HEK293 (cell line): ENCODE results near the gene CSF2RB.

Experiments
- CTCF ChIA-PET: fragments of 350-600 bp; formaldehyde crosslinking; extraction: SDS; loops from one replicate; lab custom pipeline; 2021; ENCODE audit warnings: antibody characterized with exemption; lab: Yijun Ruan, JAX
- POLR2A ChIA-PET: fragments of 300-600 bp; formaldehyde crosslinking; extraction: SDS; loops from one replicate; lab custom pipeline; 2020; ENCODE audit warnings: antibody characterized with exemption, inconsistent platforms; lab: Yijun Ruan, JAX
- H3K27ac ChIP-seq: fragments of 200-500 bp; sonication (Bioruptor generic); 2 replicates; pipeline ENCODE4 v1.5.1; 2014; ENCODE audit warnings: low read depth, low read length, control low read depth, inconsistent platforms; ENCODE audit errors: extremely low read depth
- H3K36me3 ChIP-seq, 2 experiments: fragments of 200-500 bp in 1 of 2; sonication (Bioruptor generic) in 1 of 2; 1 replicate in 1 of 2; 2 replicates in 1 of 2; pipeline ENCODE4 v1.5.1; 2014 to 2017; ENCODE audit warnings: inconsistent platforms in 2 of 2, low read length in 2 of 2; ENCODE audit not compliant: control insufficient read depth in 2 of 2, insufficient read depth in 1 of 2
- H3K4me1 ChIP-seq: fragments of 200-500 bp; sonication (Bioruptor generic); 2 replicates; pipeline ENCODE4 v1.5.1; 2014; ENCODE audit warnings: mild to moderate bottlenecking, low read length, inconsistent platforms; ENCODE audit not compliant: control insufficient read depth, insufficient read depth
- H3K4me3 ChIP-seq: 2 replicates; pipeline ENCODE4 v1.5.1; 2011; ENCODE audit warnings: low read depth, mild to moderate bottlenecking, control low read depth, low read length, moderate library complexity
- H3K9me3 ChIP-seq: fragments of 200-500 bp; sonication (Bioruptor generic); 2 replicates; pipeline ENCODE4 v1.5.1; 2014; ENCODE audit warnings: low read depth, low read length, inconsistent platforms; ENCODE audit not compliant: control insufficient read depth, insufficient read depth
- GFI1B ChIP-seq: fragments of 450-650 bp; formaldehyde crosslinking; IDR thresholded peaks from 2 replicates; pipeline ENCODE4 v1.5.1; 2016; ENCODE audit warnings: missing biosample characterization, missing genetic modification characterization
- IKZF3 ChIP-seq: fragments of 450-650 bp; IDR thresholded peaks from 2 replicates; pipeline ENCODE4 v1.5.0; 2018; ENCODE audit warnings: missing biosample characterization, mild to moderate bottlenecking, missing genetic modification characterization, moderate library complexity
- SALL2 ChIP-seq: fragments of 450-650 bp; formaldehyde crosslinking; IDR thresholded peaks from 2 replicates; pipeline ENCODE4 v1.5.0; 2017; ENCODE audit warnings: missing biosample characterization, mild to moderate bottlenecking, missing genetic modification characterization, borderline replicate concordance
- ZBTB20 ChIP-seq: fragments of 450-650 bp; formaldehyde crosslinking; IDR thresholded peaks from 2 replicates; pipeline ENCODE4 v1.5.1; 2016; ENCODE audit warnings: missing biosample characterization, missing genetic modification characterization
- ZBTB8A ChIP-seq: fragments of 450-650 bp; formaldehyde crosslinking; IDR thresholded peaks from 2 replicates; pipeline ENCODE4 v1.5.1; 2016; ENCODE audit warnings: missing biosample characterization, missing genetic modification characterization
- ZFP41 ChIP-seq: fragments of 450-650 bp; formaldehyde crosslinking; IDR thresholded peaks from 2 replicates; pipeline ENCODE4 v1.5.1; 2016; ENCODE audit warnings: missing biosample characterization, missing genetic modification characterization, borderline replicate concordance
- ZNF10 ChIP-seq: fragments of 450-650 bp; formaldehyde crosslinking; IDR thresholded peaks from 2 replicates; pipeline ENCODE4 v1.5.1; 2017; ENCODE audit warnings: missing biosample characterization, missing genetic modification characterization
- ZNF274 ChIP-seq, 2 experiments: fragments of 200-500 bp in 1 of 2; fragments of 450-650 bp in 1 of 2; sonication (Bioruptor generic) in 1 of 2; formaldehyde crosslinking in 1 of 2; IDR thresholded peaks; 2 replicates each; pipeline versions ENCODE4 v1.5.1 to v1.6.1; 2014 to 2016; ENCODE audit warnings: borderline replicate concordance in 1 of 2, inconsistent platforms in 1 of 2, low read length in 1 of 2, missing biosample characterization in 1 of 2, missing genetic modification characterization in 1 of 2
- ZNF324 ChIP-seq: fragments of 450-650 bp; formaldehyde crosslinking; IDR thresholded peaks from 2 replicates; pipeline ENCODE4 v1.5.1; 2016; ENCODE audit warnings: missing biosample characterization, missing genetic modification characterization
- ZNF549 ChIP-seq: fragments of 450-650 bp; IDR thresholded peaks from 2 replicates; pipeline ENCODE4 v1.5.1; 2018; ENCODE audit warnings: missing biosample characterization, missing genetic modification characterization, mild to moderate bottlenecking, inconsistent platforms, moderate library complexity
- ZNF660 ChIP-seq: fragments of 450-650 bp; IDR thresholded peaks from 2 replicates; pipeline ENCODE4 v1.5.1; 2018; ENCODE audit warnings: missing biosample characterization, mild to moderate bottlenecking, missing genetic modification characterization
- ZNF747 ChIP-seq: fragments of 450-650 bp; formaldehyde crosslinking; IDR thresholded peaks from 2 replicates; pipeline ENCODE4 v1.5.1; 2016; ENCODE audit warnings: missing biosample characterization, missing genetic modification characterization
- ZNF76 ChIP-seq: fragments of 450-650 bp; formaldehyde crosslinking; IDR thresholded peaks from 2 replicates; pipeline ENCODE4; 2016; ENCODE audit warnings: low read depth, missing biosample characterization, missing genetic modification characterization, borderline replicate concordance
- ZNF830 ChIP-seq: fragments of 450-650 bp; IDR thresholded peaks from 2 replicates; pipeline ENCODE4 v1.5.0; 2018; ENCODE audit warnings: missing biosample characterization, missing genetic modification characterization, low read depth, mild to moderate bottlenecking, moderate library complexity
- ZNF837 ChIP-seq: fragments of 450-650 bp; formaldehyde crosslinking; IDR thresholded peaks from 2 replicates; pipeline ENCODE4 v1.5.1; 2016; ENCODE audit warnings: missing biosample characterization, missing genetic modification characterization
- TF ChIP-seq, protein P1 (sequence below): fragments of 450-650 bp; formaldehyde crosslinking; IDR thresholded peaks from 2 replicates; pipeline ENCODE4; 2016; ENCODE audit warnings: missing biosample characterization, missing genetic modification characterization
- TF ChIP-seq, protein P2 (sequence below): fragments of 450-650 bp; IDR thresholded peaks from 2 replicates; pipeline ENCODE4 v1.5.1; 2018; ENCODE audit warnings: missing biosample characterization, missing genetic modification characterization
- TF ChIP-seq, protein P3 (sequence below): fragments of 450-650 bp; formaldehyde crosslinking; IDR thresholded peaks from 2 replicates; pipeline ENCODE4 v1.5.1; 2017; ENCODE audit warnings: missing biosample characterization, missing genetic modification characterization
- TF ChIP-seq, protein P4 (sequence below): fragments of 450-650 bp; formaldehyde crosslinking; IDR thresholded peaks from 2 replicates; pipeline ENCODE4 v1.5.1; 2016; ENCODE audit warnings: missing biosample characterization, missing genetic modification characterization
- TF ChIP-seq, protein P5 (sequence below): fragments of 450-650 bp; formaldehyde crosslinking; IDR thresholded peaks from 2 replicates; pipeline ENCODE4 v1.5.1; 2016; ENCODE audit warnings: missing biosample characterization, missing genetic modification characterization, low read depth

The CSF2RB gene

DNA sequence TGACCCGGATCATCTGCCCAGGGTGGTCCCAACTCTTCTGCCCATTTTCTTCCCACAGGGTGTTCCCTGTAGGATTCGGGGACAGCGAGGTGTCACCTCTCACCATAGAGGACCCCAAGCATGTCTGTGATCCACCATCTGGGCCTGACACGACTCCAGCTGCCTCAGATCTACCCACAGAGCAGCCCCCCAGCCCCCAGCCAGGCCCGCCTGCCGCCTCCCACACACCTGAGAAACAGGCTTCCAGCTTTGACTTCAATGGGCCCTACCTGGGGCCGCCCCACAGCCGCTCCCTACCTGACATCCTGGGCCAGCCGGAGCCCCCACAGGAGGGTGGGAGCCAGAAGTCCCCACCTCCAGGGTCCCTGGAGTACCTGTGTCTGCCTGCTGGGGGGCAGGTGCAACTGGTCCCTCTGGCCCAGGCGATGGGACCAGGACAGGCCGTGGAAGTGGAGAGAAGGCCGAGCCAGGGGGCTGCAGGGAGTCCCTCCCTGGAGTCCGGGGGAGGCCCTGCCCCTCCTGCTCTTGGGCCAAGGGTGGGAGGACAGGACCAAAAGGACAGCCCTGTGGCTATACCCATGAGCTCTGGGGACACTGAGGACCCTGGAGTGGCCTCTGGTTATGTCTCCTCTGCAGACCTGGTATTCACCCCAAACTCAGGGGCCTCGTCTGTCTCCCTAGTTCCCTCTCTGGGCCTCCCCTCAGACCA lies 24.0 kb downstream of the CSF2RB start:
- no peaks in the 10 kb centered on the region for H3K36me3 ChIP-seq
- H3K27ac ChIP-seq = no peak overlapping the region
- H3K4me3 ChIP-seq = no peak overlapping the region
- ChIA-PET POLR2A (no interaction called here), CTCF (interaction anchor here (0.7 kb wide), 1 partner anchor 56 kb away, joined by 3 read pairs; no protein-coding TSS in a partner anchor)
- H3K4me1 ChIP-seq = no peaks in the 10 kb centered on the region
- no peaks in the 10 kb centered on the region for H3K9me3 ChIP-seq
- TF ChIP-seq ZNF837 (tag by site-specific recombination) (no peak), ZNF660 (tag by site-specific recombination) (no peak), ZNF549 (tag by site-specific recombination) (no peak), ZFP41 (tag by site-specific recombination) (no peak), GFI1B (tag by site-specific recombination) (no peak), ZBTB20 (tag by site-specific recombination) (no peak), ZNF274 (IDR thresholded peaks at IDR 0.05; ENCODE audit: low read length) (no peak), ZNF274 (tag by site-specific recombination; IDR thresholded peaks at IDR 0.05; ENCODE audit: borderline replicate concordance) (no peak), ZNF324 (tag by site-specific recombination) (no peak), ZNF830 (tag by site-specific recombination) (no peak), SALL2 (tag by site-specific recombination) (no peak), ZNF747 (tag by site-specific recombination) (no peak), ZBTB8A (tag by site-specific recombination) (no peak), ZNF76 (tag by site-specific recombination) (no peak), ZNF10 (tag by site-specific recombination) (no peak), IKZF3 (tag by site-specific recombination) (no peak)
- TF ChIP-seq, protein P1, sequence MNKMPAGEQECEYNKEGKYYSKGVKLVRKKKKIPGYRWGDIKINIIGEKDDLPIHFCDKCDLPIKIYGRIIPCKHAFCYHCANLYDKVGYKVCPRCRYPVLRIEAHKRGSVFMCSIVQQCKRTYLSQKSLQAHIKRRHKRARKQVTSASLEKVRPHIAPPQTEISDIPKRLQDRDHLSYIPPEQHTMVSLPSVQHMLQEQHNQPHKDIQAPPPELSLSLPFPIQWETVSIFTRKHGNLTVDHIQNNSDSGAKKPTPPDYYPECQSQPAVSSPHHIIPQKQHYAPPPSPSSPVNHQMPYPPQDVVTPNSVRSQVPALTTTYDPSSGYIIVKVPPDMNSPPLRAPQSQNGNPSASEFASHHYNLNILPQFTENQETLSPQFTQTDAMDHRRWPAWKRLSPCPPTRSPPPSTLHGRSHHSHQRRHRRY (tag by site-specific recombination) = no peak
- TF ChIP-seq, protein P2, sequence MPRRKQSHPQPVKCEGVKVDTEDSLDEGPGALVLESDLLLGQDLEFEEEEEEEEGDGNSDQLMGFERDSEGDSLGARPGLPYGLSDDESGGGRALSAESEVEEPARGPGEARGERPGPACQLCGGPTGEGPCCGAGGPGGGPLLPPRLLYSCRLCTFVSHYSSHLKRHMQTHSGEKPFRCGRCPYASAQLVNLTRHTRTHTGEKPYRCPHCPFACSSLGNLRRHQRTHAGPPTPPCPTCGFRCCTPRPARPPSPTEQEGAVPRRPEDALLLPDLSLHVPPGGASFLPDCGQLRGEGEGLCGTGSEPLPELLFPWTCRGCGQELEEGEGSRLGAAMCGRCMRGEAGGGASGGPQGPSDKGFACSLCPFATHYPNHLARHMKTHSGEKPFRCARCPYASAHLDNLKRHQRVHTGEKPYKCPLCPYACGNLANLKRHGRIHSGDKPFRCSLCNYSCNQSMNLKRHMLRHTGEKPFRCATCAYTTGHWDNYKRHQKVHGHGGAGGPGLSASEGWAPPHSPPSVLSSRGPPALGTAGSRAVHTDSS (tag by site-specific recombination) = no peak
- TF ChIP-seq, protein P3, sequence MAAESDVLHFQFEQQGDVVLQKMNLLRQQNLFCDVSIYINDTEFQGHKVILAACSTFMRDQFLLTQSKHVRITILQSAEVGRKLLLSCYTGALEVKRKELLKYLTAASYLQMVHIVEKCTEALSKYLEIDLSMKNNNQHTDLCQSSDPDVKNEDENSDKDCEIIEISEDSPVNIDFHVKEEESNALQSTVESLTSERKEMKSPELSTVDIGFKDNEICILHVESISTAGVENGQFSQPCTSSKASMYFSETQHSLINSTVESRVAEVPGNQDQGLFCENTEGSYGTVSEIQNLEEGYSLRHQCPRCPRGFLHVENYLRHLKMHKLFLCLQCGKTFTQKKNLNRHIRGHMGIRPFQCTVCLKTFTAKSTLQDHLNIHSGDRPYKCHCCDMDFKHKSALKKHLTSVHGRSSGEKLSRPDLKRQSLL (tag by site-specific recombination) = no peak
- TF ChIP-seq, protein P4, sequence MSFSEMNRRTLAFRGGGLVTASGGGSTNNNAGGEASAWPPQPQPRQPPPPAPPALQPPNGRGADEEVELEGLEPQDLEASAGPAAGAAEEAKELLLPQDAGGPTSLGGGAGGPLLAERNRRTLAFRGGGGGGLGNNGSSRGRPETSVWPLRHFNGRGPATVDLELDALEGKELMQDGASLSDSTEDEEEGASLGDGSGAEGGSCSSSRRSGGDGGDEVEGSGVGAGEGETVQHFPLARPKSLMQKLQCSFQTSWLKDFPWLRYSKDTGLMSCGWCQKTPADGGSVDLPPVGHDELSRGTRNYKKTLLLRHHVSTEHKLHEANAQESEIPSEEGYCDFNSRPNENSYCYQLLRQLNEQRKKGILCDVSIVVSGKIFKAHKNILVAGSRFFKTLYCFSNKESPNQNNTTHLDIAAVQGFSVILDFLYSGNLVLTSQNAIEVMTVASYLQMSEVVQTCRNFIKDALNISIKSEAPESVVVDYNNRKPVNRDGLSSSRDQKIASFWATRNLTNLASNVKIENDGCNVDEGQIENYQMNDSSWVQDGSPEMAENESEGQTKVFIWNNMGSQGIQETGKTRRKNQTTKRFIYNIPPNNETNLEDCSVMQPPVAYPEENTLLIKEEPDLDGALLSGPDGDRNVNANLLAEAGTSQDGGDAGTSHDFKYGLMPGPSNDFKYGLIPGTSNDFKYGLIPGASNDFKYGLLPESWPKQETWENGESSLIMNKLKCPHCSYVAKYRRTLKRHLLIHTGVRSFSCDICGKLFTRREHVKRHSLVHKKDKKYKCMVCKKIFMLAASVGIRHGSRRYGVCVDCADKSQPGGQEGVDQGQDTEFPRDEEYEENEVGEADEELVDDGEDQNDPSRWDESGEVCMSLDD = no peak
- TF ChIP-seq, protein P5, sequence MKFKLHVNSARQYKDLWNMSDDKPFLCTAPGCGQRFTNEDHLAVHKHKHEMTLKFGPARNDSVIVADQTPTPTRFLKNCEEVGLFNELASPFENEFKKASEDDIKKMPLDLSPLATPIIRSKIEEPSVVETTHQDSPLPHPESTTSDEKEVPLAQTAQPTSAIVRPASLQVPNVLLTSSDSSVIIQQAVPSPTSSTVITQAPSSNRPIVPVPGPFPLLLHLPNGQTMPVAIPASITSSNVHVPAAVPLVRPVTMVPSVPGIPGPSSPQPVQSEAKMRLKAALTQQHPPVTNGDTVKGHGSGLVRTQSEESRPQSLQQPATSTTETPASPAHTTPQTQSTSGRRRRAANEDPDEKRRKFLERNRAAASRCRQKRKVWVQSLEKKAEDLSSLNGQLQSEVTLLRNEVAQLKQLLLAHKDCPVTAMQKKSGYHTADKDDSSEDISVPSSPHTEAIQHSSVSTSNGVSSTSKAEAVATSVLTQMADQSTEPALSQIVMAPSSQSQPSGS (tag by site-specific recombination) = no peak
